HepG2 (cell line): ENCODE measurements around the gene CRNKL1. TPM values are rescaled to one million over a fixed set of nuclear protein-coding genes. Genes with fewer than 3 reads are reported as not detected.

Experiments used
- CERS6 ChIP-seq: sonication (generic); formaldehyde crosslinking; IDR thresholded peaks from 2 replicates; pipeline ENCODE4 v1.5.0; 2020; ENCODE audit warnings: missing genetic modification reagents
- GMEB2 ChIP-seq: IDR thresholded peaks from 2 replicates; pipeline ENCODE4 v1.6.1; 2016; ENCODE audit warnings: missing biosample characterization, missing genetic modification reagents, low read depth
- PCBP1 ChIP-seq: fragments of 200-400 bp; formaldehyde crosslinking; IDR thresholded peaks from 2 replicates; pipeline ENCODE4 v1.6.1; 2017; ENCODE audit warnings: mild to moderate bottlenecking, low read depth, low read length, borderline replicate concordance
- RAD21 ChIP-seq: fragments of 450-650 bp; formaldehyde crosslinking; IDR thresholded peaks from 2 replicates; pipeline ENCODE4 v1.5.0; 2020; ENCODE audit warnings: mild to moderate bottlenecking
- ZFP36L1 ChIP-seq: sonication (generic); formaldehyde crosslinking; IDR thresholded peaks from 2 replicates; pipeline ENCODE4 v1.8.0; 2022; ENCODE audit warnings: mild to moderate bottlenecking, missing genetic modification reagents, moderate library complexity
- ZNF136 ChIP-seq: sonication (generic); formaldehyde crosslinking; IDR thresholded peaks from 2 replicates; pipeline ENCODE4 v1.8.1; 2022; ENCODE audit warnings: low read depth, mild to moderate bottlenecking, moderate library complexity, missing genetic modification reagents
- ZNF180 ChIP-seq: sonication (generic); formaldehyde crosslinking; IDR thresholded peaks from 2 replicates; pipeline ENCODE4 v1.4.0; 2020; ENCODE audit warnings: low read depth, missing genetic modification reagents, borderline replicate concordance
- ZNF260 ChIP-seq: sonication (generic); formaldehyde crosslinking; IDR thresholded peaks from 2 replicates; pipeline ENCODE4 v1.4.0; 2020; ENCODE audit warnings: missing genetic modification reagents, low read depth, mild to moderate bottlenecking, borderline replicate concordance
- ZNF329 ChIP-seq: sonication (generic); formaldehyde crosslinking; IDR thresholded peaks from 2 replicates; pipeline ENCODE4 v1.9.0; 2021; ENCODE audit warnings: low read depth, mild to moderate bottlenecking, missing genetic modification reagents
- ZNF747 ChIP-seq: sonication (generic); formaldehyde crosslinking; IDR thresholded peaks from 2 replicates; pipeline ENCODE4 v1.8.1; 2023; ENCODE audit warnings: missing genetic modification reagents, mild to moderate bottlenecking, borderline replicate concordance
- ZSCAN29 ChIP-seq: sonication (generic); formaldehyde crosslinking; conservative IDR thresholded peaks from 2 replicates; pipeline ENCODE4 v1.4.0; 2020; ENCODE audit warnings: mild to moderate bottlenecking, missing genetic modification reagents
- polyA plus RNA-seq, 8 experiments: library from polyadenylated mRNA; depleted of rRNA in 3 of 8; stranded (reverse) in 7 of 8; unstranded in 1 of 8; fragments of >200 nt; fragmentation: Illumina TruSeq in 4 of 8; extraction: Trizol in 4 of 8; gene quantifications; 2 replicates each; pipeline versions ENCODE4 v1.2.1 to v1.2.3, GENCODE V29; 2011 to 2016; ENCODE audit warnings: low read depth in 4 of 8, missing spikeins in 1 of 8, mixed read lengths in 1 of 8; ENCODE audit not compliant: insufficient read depth in 1 of 8
- total RNA-seq, 5 experiments: library from RNA; depleted of rRNA; stranded (reverse); fragments of >200 nt; fragmentation: Illumina TruSeq; extraction: Trizol; gene quantifications; 2 replicates each; pipeline ENCODE4 v1.2.3, GENCODE V29; 2016; ENCODE audit warnings: low read depth in 1 of 5
- TF ChIP-seq, protein P1 (sequence below), 2 experiments: fragments of 450-650 bp in 1 of 2; sonication (generic) in 1 of 2; formaldehyde crosslinking in 1 of 2; IDR thresholded peaks; 2 replicates each; pipeline versions ENCODE4 v1.6.1 to v1.8.0; 2016 to 2022; ENCODE audit warnings: antibody characterized with exemption in 1 of 2, mild to moderate bottlenecking in 1 of 2, missing genetic modification reagents in 1 of 2

Gene CRNKL1
- total and polyA plus RNA-seq, 2 of the 13 experiments (the other 11 are each of a cell fraction or from before 2014, with no cell fraction given): 12.3 to 64.5 TPM

DNA sequence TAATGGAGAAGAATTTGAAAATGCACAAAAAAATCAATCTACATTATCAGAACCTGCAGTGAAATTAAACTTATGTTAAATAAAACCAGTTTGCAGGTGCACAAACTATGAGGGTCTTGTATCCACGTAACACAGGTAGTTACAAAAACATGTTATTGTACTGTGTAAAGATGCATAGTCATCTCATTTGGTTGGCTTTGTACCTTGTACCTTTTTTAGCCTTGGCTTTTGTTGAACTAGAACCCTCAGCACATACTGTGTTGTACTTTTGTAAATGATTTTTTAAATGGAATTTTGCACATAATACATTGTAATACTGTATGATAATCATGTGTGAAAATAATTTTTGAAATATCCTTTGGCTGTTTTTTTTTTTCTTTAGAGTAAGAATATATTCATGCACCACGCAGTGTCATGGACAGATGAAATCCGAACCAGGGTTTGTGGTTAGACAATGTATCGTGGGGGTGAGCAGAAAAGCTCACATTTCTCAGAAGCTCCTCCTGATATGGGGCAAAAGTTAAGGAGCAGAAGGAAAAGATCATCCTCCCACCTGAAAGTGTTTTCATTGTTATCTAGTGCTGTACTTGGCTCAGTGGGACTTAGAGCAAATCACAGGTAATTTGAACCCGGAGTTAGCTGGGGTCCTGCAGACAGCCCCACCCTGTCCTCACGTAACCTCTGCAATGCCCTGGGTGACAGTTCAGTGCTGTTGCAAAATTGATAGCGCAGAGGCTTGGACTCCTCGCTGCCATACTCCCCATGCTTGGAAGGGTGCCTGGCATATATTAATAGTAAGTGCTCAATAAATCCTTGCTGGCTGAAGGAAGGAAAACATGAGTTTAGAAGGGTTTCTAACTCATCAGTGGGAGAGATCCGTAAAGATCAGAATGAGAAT is 49.9 kb downstream of the CRNKL1 start (continued):
- TF ChIP-seq, protein P1, sequence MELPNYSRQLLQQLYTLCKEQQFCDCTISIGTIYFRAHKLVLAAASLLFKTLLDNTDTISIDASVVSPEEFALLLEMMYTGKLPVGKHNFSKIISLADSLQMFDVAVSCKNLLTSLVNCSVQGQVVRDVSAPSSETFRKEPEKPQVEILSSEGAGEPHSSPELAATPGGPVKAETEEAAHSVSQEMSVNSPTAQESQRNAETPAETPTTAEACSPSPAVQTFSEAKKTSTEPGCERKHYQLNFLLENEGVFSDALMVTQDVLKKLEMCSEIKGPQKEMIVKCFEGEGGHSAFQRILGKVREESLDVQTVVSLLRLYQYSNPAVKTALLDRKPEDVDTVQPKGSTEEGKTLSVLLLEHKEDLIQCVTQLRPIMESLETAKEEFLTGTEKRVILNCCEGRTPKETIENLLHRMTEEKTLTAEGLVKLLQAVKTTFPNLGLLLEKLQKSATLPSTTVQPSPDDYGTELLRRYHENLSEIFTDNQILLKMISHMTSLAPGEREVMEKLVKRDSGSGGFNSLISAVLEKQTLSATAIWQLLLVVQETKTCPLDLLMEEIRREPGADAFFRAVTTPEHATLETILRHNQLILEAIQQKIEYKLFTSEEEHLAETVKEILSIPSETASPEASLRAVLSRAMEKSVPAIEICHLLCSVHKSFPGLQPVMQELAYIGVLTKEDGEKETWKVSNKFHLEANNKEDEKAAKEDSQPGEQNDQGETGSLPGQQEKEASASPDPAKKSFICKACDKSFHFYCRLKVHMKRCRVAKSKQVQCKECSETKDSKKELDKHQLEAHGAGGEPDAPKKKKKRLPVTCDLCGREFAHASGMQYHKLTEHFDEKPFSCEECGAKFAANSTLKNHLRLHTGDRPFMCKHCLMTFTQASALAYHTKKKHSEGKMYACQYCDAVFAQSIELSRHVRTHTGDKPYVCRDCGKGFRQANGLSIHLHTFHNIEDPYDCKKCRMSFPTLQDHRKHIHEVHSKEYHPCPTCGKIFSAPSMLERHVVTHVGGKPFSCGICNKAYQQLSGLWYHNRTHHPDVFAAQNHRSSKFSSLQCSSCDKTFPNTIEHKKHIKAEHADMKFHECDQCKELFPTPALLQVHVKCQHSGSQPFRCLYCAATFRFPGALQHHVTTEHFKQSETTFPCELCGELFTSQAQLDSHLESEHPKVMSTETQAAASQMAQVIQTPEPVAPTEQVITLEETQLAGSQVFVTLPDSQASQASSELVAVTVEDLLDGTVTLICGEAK (IDR thresholded peaks at IDR 0.05): no peak
- TF ChIP-seq, protein P1 (CRISPR knock-in tag; IDR thresholded peaks at IDR 0.05): peak; percentile 58; the same call in 1 of the 2 replicates
- TF ChIP-seq ZSCAN29 (CRISPR knock-in tag) (no peak; the same call in 1 of the 2 replicates), RAD21 (0 out of 2 replicates have a peak, but pooled peaks have one; percentile 26), ZNF747 (CRISPR knock-in tag) (0 out of 2 replicates have a peak, but pooled peaks have one; percentile 14), ZNF260 (CRISPR knock-in tag) (no peak), ZNF329 (no peak), PCBP1 (no peak), ZNF136 (CRISPR knock-in tag) (no peak), ZNF180 (CRISPR knock-in tag) (no peak), GMEB2 (CRISPR knock-in tag) (0 out of 2 replicates have a peak, but pooled peaks have one; percentile 16), CERS6 (CRISPR knock-in tag) (no peak), ZFP36L1 (CRISPR knock-in tag) (peak; percentile 30; the same call in 1 of the 2 replicates)
